K562 (cell line): ENCODE results near the gene OR4K5. TPM values are rescaled to one million over a fixed set of nuclear protein-coding genes. Genes with fewer than 3 reads are reported as not detected.

Experiments
- ZNF707 ChIP-seq: fragments of 250-450 bp; sonication (Bioruptor Pico); conservative IDR thresholded peaks from 2 replicates; pipeline ENCODE4 v1.8.0; 2022; ENCODE audit warnings: inconsistent platforms, mild to moderate bottlenecking, moderate library complexity
- ZNF76 ChIP-seq: fragments of 250-450 bp; sonication (Bioruptor Pico); IDR thresholded peaks from 2 replicates; pipeline ENCODE4 v1.4.0; 2020; ENCODE audit warnings: mild to moderate bottlenecking, moderate library complexity, borderline replicate concordance
- polyA plus RNA-seq, 8 experiments: library from polyadenylated mRNA; depleted of rRNA in 4 of 8; stranded (reverse) in 5 of 8; unstranded in 3 of 8; fragments of >200 nt; fragmentation: Nextera tagmentation in 2 of 8; fragmentation: Illumina TruSeq in 1 of 8; extraction: Ambion mirVana in 2 of 8; extraction: Trizol in 1 of 8; gene quantifications; 2 replicates each; pipeline versions ENCODE4 v1.2.1 to v1.2.3, GENCODE V29; 2011 to 2014; ENCODE audit warnings: inconsistent platforms in 1 of 8, missing spikeins in 1 of 8
- total RNA-seq, 7 experiments: library from RNA; depleted of rRNA in 6 of 7; stranded (reverse); fragments of >200 nt in 6 of 7; fragmentation: Illumina TruSeq in 2 of 7; extraction: Trizol in 2 of 7; gene quantifications; 2 replicates each; pipeline versions ENCODE4 v1.2.1 to v1.2.3, GENCODE V29; 2011 to 2021; ENCODE audit warnings: low replicate concordance in 1 of 7
- TF ChIP-seq, protein P1 (sequence below): sonication (generic); formaldehyde crosslinking; IDR thresholded peaks from 2 replicates; pipeline ENCODE4 v1.8.1; 2023; ENCODE audit warnings: mild to moderate bottlenecking, missing genetic modification reagents
- TF ChIP-seq, protein P2 (sequence below): fragments of 200-600 bp; sonication (generic); IDR thresholded peaks from one replicate; pipeline ENCODE4 v1.6.1; 2012; ENCODE audit warnings: mild to moderate bottlenecking, low read depth, low read length, inconsistent platforms

OR4K5 gene
- total and polyA plus RNA-seq, 9 of the 15 experiments (the other 6 are each of a cell fraction or from before 2014, with no cell fraction given) = not detected

DNA sequence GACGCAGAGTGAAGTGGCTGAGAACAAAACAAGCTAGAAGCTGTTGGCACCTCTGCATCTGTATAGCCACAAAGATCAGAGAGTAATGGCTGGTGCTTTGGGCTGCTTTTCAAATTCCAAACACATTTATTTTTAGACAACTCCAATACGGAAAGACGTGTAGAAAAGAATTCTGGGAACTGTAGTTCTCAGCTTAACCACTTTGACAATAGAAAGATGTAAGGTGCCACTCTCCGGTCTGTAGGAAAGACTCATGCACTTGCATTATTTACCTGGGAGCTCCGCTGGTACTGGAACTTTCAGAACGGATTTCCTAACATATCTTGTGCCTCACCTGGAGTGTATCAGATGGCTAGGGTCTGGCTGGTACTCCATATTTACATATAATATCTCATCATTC, 47.2 kb upstream of the OR4K5 start (continued):
- TF ChIP-seq, protein P1, sequence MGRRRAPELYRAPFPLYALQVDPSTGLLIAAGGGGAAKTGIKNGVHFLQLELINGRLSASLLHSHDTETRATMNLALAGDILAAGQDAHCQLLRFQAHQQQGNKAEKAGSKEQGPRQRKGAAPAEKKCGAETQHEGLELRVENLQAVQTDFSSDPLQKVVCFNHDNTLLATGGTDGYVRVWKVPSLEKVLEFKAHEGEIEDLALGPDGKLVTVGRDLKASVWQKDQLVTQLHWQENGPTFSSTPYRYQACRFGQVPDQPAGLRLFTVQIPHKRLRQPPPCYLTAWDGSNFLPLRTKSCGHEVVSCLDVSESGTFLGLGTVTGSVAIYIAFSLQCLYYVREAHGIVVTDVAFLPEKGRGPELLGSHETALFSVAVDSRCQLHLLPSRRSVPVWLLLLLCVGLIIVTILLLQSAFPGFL = no peak
- TF ChIP-seq, protein P2, sequence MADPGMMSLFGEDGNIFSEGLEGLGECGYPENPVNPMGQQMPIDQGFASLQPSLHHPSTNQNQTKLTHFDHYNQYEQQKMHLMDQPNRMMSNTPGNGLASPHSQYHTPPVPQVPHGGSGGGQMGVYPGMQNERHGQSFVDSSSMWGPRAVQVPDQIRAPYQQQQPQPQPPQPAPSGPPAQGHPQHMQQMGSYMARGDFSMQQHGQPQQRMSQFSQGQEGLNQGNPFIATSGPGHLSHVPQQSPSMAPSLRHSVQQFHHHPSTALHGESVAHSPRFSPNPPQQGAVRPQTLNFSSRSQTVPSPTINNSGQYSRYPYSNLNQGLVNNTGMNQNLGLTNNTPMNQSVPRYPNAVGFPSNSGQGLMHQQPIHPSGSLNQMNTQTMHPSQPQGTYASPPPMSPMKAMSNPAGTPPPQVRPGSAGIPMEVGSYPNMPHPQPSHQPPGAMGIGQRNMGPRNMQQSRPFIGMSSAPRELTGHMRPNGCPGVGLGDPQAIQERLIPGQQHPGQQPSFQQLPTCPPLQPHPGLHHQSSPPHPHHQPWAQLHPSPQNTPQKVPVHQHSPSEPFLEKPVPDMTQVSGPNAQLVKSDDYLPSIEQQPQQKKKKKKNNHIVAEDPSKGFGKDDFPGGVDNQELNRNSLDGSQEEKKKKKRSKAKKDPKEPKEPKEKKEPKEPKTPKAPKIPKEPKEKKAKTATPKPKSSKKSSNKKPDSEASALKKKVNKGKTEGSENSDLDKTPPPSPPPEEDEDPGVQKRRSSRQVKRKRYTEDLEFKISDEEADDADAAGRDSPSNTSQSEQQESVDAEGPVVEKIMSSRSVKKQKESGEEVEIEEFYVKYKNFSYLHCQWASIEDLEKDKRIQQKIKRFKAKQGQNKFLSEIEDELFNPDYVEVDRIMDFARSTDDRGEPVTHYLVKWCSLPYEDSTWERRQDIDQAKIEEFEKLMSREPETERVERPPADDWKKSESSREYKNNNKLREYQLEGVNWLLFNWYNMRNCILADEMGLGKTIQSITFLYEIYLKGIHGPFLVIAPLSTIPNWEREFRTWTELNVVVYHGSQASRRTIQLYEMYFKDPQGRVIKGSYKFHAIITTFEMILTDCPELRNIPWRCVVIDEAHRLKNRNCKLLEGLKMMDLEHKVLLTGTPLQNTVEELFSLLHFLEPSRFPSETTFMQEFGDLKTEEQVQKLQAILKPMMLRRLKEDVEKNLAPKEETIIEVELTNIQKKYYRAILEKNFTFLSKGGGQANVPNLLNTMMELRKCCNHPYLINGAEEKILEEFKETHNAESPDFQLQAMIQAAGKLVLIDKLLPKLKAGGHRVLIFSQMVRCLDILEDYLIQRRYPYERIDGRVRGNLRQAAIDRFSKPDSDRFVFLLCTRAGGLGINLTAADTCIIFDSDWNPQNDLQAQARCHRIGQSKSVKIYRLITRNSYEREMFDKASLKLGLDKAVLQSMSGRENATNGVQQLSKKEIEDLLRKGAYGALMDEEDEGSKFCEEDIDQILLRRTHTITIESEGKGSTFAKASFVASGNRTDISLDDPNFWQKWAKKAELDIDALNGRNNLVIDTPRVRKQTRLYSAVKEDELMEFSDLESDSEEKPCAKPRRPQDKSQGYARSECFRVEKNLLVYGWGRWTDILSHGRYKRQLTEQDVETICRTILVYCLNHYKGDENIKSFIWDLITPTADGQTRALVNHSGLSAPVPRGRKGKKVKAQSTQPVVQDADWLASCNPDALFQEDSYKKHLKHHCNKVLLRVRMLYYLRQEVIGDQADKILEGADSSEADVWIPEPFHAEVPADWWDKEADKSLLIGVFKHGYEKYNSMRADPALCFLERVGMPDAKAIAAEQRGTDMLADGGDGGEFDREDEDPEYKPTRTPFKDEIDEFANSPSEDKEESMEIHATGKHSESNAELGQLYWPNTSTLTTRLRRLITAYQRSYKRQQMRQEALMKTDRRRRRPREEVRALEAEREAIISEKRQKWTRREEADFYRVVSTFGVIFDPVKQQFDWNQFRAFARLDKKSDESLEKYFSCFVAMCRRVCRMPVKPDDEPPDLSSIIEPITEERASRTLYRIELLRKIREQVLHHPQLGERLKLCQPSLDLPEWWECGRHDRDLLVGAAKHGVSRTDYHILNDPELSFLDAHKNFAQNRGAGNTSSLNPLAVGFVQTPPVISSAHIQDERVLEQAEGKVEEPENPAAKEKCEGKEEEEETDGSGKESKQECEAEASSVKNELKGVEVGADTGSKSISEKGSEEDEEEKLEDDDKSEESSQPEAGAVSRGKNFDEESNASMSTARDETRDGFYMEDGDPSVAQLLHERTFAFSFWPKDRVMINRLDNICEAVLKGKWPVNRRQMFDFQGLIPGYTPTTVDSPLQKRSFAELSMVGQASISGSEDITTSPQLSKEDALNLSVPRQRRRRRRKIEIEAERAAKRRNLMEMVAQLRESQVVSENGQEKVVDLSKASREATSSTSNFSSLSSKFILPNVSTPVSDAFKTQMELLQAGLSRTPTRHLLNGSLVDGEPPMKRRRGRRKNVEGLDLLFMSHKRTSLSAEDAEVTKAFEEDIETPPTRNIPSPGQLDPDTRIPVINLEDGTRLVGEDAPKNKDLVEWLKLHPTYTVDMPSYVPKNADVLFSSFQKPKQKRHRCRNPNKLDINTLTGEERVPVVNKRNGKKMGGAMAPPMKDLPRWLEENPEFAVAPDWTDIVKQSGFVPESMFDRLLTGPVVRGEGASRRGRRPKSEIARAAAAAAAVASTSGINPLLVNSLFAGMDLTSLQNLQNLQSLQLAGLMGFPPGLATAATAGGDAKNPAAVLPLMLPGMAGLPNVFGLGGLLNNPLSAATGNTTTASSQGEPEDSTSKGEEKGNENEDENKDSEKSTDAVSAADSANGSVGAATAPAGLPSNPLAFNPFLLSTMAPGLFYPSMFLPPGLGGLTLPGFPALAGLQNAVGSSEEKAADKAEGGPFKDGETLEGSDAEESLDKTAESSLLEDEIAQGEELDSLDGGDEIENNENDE = no peak
- no peak for TF ChIP-seq ZNF76 (CRISPR knock-in tag)
- no peak for TF ChIP-seq ZNF707
